GM21367 (cell line): ENCODE data around the gene SEMA4D.

Experiments
- ATAC-seq: cut with Tn5 transposase; IDR thresholded peaks from one replicate; pipeline ENCODE4 v1.9.1; 2021; ENCODE audit not compliant: unreplicated experiment

The SEMA4D gene

DNA sequence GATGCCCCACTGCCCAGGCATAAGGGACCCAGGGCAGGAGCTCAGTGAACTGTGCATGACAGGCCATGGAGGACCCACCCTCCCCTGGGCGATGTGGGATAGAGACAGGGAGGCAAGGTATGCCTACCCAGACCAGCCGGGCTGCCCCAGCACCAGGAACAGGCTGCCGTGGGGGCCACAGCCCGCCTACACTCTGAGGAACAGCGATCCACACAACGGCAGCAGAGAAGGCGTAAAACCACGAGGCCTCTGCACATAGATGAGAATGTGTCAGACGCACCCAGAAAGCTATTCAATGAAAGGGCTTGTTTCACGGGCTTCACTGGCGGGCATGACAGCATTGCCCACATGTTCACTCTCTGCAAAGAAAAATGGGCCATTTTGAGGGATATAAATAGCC is 49.5 kb downstream of the SEMA4D start:
- no peak for ATAC-seq

DNA sequence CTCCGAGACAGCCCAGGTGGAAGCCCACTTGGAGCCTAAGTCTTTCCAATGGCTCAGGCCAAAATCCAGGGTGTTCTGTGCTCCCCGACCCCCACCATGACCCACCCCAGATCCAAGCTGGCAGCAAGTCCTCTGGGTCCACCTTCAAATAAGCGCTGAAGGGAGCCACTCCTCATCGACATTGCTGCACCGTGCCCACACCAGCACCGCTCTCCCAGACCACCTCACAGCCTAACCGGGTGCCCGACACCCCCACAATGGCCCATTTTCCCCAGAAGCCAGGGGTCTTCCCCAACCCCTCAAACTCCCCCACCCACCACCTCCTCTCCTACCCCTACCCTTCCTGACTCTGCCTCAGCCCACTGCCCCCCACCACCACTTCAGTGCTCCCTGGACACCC is 50.5 kb downstream of the SEMA4D start:
- ATAC-seq: no peak

- ATAC-seq: no peak
Observed at GRCh38 chr9:89446961-89447310, 51.0 kb downstream of the SEMA4D start.

- no peak for ATAC-seq
Observed at GRCh38 chr9:89446261-89446960, 51.5 kb downstream of the SEMA4D start.

- no peak for ATAC-seq
Observed at GRCh38 chr9:89445801-89446251, 52.1 kb downstream of the SEMA4D start.

DNA sequence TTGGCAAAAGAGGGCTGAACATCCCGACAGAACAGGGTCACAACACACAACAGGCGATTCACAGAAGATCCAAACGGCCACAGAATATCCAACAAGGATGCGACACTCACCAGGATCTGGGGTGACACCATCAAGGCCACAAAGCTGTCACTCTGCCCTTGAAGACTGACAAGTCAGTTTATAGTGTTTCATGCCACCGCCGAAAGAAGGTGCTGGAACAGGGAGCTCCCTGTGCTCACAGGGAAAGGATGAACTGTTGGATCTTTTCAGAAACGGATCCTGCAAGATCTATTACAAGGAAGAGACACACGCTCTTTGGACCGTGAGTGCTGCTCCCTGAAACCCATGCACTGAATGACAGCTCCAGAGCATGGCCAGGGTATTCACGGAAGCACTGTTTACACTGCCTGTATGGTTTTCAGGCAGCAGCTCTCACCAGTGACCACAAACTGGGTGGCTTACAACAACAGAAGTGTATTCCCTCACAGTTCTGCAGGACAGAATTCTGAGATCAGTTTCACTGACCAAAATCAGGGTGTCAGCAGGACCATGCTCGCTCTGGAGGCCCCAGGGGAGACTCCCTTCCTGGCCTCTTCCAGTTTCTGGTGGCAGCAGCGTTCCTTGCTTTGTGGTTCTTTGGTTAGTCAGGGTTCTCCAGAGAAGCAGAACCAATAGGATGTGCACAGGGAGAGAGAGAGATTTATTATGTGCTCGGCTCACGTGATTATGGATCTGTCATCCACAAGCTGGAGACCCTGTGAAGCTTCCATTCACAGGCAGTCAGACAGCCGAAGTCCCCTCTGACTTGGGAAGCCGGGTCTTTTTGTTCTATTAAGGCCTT is 52.8 kb downstream of the SEMA4D start:
- no peak for ATAC-seq

GRCh38 chr9:89444274-89444673 is 53.6 kb downstream of the SEMA4D start:
- no peak for ATAC-seq

GRCh38 chr9:89442981-89443814 is 54.7 kb downstream of the SEMA4D start:
- no peak for ATAC-seq

GRCh38 chr9:89442501-89442978 is 55.4 kb downstream of the SEMA4D start:
- ATAC-seq: no peak

GRCh38 chr9:89441986-89442385 is 55.9 kb downstream of the SEMA4D start:
- no peak for ATAC-seq

- ATAC-seq: no peak
Observed at GRCh38 chr9:89441655-89441970, 56.3 kb downstream of the SEMA4D start.

DNA sequence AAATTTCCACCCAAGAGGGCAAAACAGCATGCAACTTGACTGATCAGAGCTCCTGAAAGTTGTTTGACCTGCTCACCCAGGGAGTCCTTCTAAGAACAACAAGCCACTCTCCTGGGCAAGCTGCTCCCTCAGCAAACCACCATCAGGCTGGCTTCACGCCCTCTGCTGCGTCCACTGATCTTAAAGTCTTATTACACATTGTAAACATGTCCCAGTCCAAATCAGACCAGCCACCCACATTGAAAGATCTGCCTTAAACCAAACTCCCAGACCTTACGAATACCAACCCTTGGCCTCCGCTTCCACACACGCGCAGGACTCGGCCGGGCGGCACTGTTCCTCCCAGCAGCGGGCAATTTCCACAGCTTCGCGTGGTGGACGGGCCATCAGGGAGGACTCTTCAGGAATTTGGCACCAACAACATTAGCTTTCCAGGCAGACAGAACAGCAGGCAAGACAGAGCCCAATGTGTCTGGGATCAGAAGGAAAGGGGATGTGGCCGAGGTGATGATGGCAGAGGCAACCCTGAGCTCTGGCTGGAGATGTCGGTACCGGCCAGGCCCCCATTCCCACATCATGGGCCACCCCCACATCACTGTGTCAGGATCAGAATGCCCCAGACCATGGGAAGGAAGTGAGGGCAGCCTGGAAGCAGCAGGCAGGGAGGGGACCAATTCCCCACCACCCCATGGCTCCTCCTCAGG is 56.8 kb downstream of the SEMA4D start:
- ATAC-seq: no peak

DNA sequence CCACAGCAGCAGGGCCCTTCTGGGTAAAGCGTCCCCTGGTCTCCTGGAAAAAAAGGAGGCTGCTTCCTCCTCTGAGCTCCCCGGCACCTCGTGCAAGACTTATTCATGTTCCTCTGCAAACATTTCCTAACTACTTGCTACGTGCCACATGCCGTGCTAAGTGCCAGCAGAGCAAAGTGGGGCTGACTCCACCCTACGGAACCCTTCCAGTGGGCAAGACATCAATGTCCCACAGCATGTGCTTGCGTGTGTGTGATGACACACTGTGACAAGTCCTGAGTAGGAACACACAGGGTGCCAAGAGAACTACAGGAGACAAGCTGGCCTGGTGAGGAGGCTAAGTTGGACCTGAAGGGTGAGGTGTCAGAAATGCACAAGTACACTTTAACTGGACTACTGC is 57.4 kb downstream of the SEMA4D start:
- no peak for ATAC-seq

DNA sequence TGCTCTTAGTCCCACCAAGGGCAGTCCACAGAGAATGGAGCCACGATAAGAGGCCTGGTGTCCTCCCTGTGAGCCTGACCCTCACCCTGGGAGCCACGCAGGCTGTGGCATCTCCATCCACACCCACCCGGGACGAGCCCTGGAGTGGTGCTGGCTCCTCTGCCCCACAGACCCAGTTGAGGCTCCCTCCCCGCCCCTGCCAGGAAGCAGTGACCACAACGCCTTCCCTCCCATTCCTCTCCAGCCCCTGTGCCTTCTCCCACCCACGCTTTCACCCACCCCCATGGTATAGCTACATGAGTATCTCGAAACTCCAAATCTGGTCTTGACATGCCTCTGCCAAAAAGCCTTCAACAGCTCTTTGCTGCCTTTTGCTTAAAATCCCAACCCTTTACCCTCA is 57.9 kb downstream of the SEMA4D start:
- ATAC-seq: no peak

GRCh38 chr9:89439571-89439970 is 58.3 kb downstream of the SEMA4D start:
- ATAC-seq: no peak

GRCh38 chr9:89438194-89438593 is 59.7 kb downstream of the SEMA4D start:
- no peak for ATAC-seq

DNA sequence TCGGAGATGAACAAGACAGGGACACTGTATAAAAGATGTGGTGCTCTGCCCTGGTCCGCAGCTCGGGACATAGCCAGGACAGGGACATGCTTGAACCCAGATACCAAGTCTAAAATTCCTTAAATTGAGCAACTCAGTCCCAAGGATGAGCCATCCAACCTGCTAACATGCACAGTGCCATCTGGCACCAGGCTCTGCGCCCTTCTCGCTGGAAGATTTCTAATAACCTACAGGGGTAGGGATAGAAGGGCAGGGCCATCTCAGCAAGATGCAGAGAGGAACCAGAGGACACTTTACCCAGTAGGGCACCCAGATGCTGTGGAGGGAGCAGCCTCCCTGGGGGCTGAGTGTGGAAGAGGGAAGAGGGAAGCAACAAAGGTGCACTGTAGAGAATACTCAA is 60.1 kb downstream of the SEMA4D start:
- no peak for ATAC-seq

DNA sequence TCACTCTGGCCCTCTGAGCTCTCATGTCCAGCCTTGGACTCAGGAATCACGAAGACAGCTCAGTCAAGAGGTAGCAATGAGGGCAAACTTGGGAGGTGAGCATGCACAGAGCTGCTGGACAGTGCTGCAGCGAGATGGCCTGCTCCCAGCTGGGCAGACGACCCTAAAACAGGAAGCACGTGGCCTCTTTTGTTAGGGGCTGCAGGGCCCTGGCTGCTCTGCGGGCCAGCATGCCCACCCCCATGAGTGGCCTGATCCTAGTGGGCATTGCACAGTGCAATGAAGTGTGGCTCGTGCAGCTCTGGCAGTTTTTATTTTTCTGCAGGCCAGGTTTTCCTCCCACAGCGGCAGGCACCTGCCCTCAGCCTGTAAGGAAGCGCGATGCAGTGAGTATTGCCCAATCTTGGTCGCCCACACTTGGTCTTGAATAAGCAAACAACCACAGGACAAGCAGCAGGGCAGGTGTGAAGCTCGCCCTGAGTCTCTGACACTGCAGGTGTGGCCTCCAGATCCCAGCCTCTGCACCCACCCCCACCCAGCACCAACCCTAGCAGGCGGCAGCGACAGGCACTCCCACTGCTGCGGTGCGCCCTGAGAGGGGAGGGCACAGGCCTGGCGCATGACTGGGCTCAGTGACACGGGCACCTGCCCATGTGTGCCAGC is 60.8 kb downstream of the SEMA4D start:
- no peak for ATAC-seq

GRCh38 chr9:89436326-89436725 is 61.6 kb downstream of the SEMA4D start:
- ATAC-seq: no peak

DNA sequence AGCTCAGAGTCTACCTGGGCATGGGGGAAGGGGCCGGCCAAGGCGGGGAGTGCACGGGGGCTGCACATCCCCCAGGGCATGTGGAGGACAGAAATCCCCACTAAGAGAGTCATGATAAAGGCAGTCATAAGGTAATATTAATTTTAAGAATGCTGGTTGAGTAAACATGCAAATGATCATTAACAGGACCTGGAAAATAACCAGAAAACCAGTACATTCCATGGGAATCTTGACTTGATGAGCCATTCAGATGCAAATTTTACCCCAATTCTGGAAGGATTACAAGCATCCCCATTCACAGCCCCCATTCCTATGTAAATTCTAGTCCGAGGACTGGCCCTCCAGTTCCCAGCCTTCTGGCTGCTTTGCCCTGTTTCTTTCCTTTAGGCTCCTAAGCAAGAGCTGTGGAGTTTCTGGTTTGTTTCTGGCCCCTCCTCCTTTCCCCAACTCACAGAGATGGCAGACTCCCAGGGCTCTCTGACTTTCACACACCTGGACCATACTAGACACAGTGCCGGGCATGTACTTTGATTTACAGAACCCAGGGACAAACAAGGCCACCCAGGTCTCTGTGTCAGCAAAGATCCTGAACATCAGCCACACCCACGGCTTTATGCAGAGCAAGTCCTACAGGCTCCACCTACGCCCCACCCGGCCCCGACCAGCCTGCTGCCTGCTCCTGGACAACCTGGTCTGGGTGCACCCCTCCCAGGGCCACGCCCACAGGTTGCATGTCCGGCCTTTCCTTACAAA is 62.7 kb downstream of the SEMA4D start:
- no peak for ATAC-seq
